HCT116 (cell line): ENCODE measurements around the gene KIF18B. TPM values are rescaled to one million over a fixed set of nuclear protein-coding genes. Genes with fewer than 3 reads are reported as not detected.

Experiments used
- ATAC-seq: fragments of 200-7000 bp; cut with Tn5 transposase; 2 replicates; pipeline ENCODE4 v1.9.1; 2020; ENCODE audit warnings: mild to moderate bottlenecking, moderate library complexity
- BruUV-seq: library from RNA; stranded (reverse); fragments of 400-500 nt; replicated peaks from 2 replicates; lab custom pipeline; 2021; lab: Mats Ljungman, UMichigan
- CTCF ChIA-PET: fragments of 300-600 bp; sonication (Branson Sonifier 250); formaldehyde crosslinking; loops from one replicate; lab custom pipeline; 2021; ENCODE audit warnings: antibody characterized with exemption; lab: Charles Lee
- POLR2A ChIA-PET: fragments of 300-600, 350-600 bp; sonication (Branson Sonifier 250); formaldehyde crosslinking; loops from one replicate; lab custom pipeline; 2021; ENCODE audit warnings: antibody characterized with exemption; lab: Charles Lee
- RAD21 ChIA-PET, 2 experiments: fragments of 300-600 bp; sonication (Branson Sonifier 250); formaldehyde crosslinking; loops; one replicate each; lab custom pipeline; 2023; ENCODE audit warnings: low total read pairs in 2 of 2; ENCODE audit not compliant: uncharacterized antibody in 2 of 2, unreplicated experiment in 2 of 2, low non-redundant PET in 1 of 2; lab: Charles Lee
- DNase-seq: peaks from one replicate; pipeline ENCODE4 v3.0.0-alpha.2; 2010; ENCODE audit warnings: low read depth, low spot score
- H2AFZ ChIP-seq: fragments of 200-600 bp; shearing (Covaris generic), sonication (generic); 2 replicates; pipeline ENCODE4 v1.6.1; 2017; ENCODE audit warnings: low read depth, mixed run types, mixed read lengths, antibody characterized with exemption, low read length; ENCODE audit not compliant: poor library complexity, severe bottlenecking
- H3K27ac ChIP-seq: 2 replicates; pipeline ENCODE4 v1.5.1; 2012; ENCODE audit warnings: low read depth, low read length
- H3K27me3 ChIP-seq: fragments of 200-600 bp; sonication (generic); 2 replicates; pipeline ENCODE4 v1.6.1; 2016; ENCODE audit warnings: mixed run types, low read length, mixed read lengths; ENCODE audit not compliant: insufficient read depth
- H3K36me3 ChIP-seq, 2 experiments: fragments of 200-500 bp in 1 of 2; fragments of 200-600 bp in 1 of 2; sonication (Bioruptor generic) in 1 of 2; sonication (generic) in 1 of 2; 2 replicates each; pipeline versions ENCODE4 v1.5.1 to v1.6.1; 2014 to 2016; ENCODE audit warnings: low read length in 2 of 2, inconsistent platforms in 1 of 2, mixed read lengths in 1 of 2, mixed run types in 1 of 2; ENCODE audit not compliant: insufficient read depth in 2 of 2, control insufficient read depth in 1 of 2
- H3K4me1 ChIP-seq, 2 experiments: fragments of 200-600 bp in 1 of 2; sonication (generic) in 1 of 2; 2 replicates each; pipeline versions ENCODE4 v1.5.1 to v1.6.1; 2012 to 2017; ENCODE audit warnings: low read length in 2 of 2, inconsistent platforms in 1 of 2, mild to moderate bottlenecking in 1 of 2, mixed read lengths in 1 of 2, mixed run types in 1 of 2, moderate library complexity in 1 of 2; ENCODE audit not compliant: insufficient read depth in 2 of 2, control insufficient read depth in 1 of 2
- H3K4me2 ChIP-seq: fragments of 200-600 bp; sonication (generic); 2 replicates; pipeline ENCODE4 v1.6.1; 2017; ENCODE audit warnings: mixed run types, low read length, mixed read lengths
- H3K4me3 ChIP-seq, 2 experiments: fragments of 200-600 bp in 1 of 2; sonication (generic) in 1 of 2; replicated peaks in 1 of 2; 2 replicates each; pipeline ENCODE4 v1.5.1; 2011 to 2016; ENCODE audit warnings: low read length in 2 of 2, control low read depth in 1 of 2, low read depth in 1 of 2, mild to moderate bottlenecking in 1 of 2, mixed read lengths in 1 of 2, mixed run types in 1 of 2
- H3K79me2 ChIP-seq: fragments of 200-600 bp; sonication (generic); 2 replicates; pipeline ENCODE4 v1.6.1; 2017; ENCODE audit warnings: mild to moderate bottlenecking, mixed run types, low read length, moderate library complexity, mixed read lengths; ENCODE audit not compliant: insufficient read depth
- H3K9ac ChIP-seq: fragments of 200-600 bp; sonication (generic); 2 replicates; pipeline ENCODE4 v1.6.1; 2016; ENCODE audit warnings: low read length, mixed read lengths
- H3K9me2 ChIP-seq: fragments of 200-600 bp; sonication (generic), shearing (Covaris generic); 2 replicates; pipeline ENCODE4 v1.6.1; 2017; ENCODE audit warnings: mixed run types, mild to moderate bottlenecking, moderate library complexity; ENCODE audit not compliant: insufficient read depth
- H3K9me3 ChIP-seq, 2 experiments: fragments of 200-500 bp in 1 of 2; fragments of 200-600 bp in 1 of 2; sonication (Bioruptor generic) in 1 of 2; sonication (generic) in 1 of 2; 2 replicates each; pipeline ENCODE4 v1.6.1; 2014 to 2017; ENCODE audit warnings: low read length in 2 of 2, mixed read lengths in 2 of 2, inconsistent platforms in 1 of 2, low read depth in 1 of 2, mild to moderate bottlenecking in 1 of 2, mixed run types in 1 of 2, moderate library complexity in 1 of 2; ENCODE audit not compliant: control insufficient read depth in 1 of 2, insufficient read depth in 1 of 2
- H4K20me1 ChIP-seq: fragments of 200-600 bp; sonication (generic), shearing (Covaris generic); 2 replicates; pipeline ENCODE4 v1.6.1; 2017; ENCODE audit warnings: mixed run types, mild to moderate bottlenecking, moderate library complexity; ENCODE audit not compliant: insufficient read depth
- ATF3 ChIP-seq: IDR thresholded peaks from 2 replicates; pipeline ENCODE4 v1.6.1; 2012
- CBX3 ChIP-seq: IDR thresholded peaks from 2 replicates; pipeline ENCODE4 v1.6.1; 2012; ENCODE audit warnings: low read depth
- EZH2 ChIP-seq: fragments of 200-600 bp; sonication (generic); IDR thresholded peaks from 2 replicates; pipeline ENCODE4 v1.6.1; 2017; ENCODE audit warnings: antibody characterized with exemption, mixed run types
- EZH2phosphoT487 ChIP-seq: fragments of 200-600 bp; IDR thresholded peaks from 2 replicates; pipeline ENCODE4 v1.6.1; 2018; ENCODE audit warnings: antibody characterized with exemption, borderline replicate concordance
- FOSL1 ChIP-seq: IDR thresholded peaks from 2 replicates; pipeline ENCODE4 v1.6.1; 2012; ENCODE audit warnings: low read depth
- JUND ChIP-seq: IDR thresholded peaks from 2 replicates; pipeline ENCODE4 v1.6.1; 2012
- MAX ChIP-seq: IDR thresholded peaks from 2 replicates; pipeline ENCODE4 v1.6.1; 2012
- POLR2A ChIP-seq: IDR thresholded peaks from 2 replicates; pipeline ENCODE4 v1.7.0; 2011; ENCODE audit warnings: borderline replicate concordance; ENCODE audit not compliant: insufficient read depth, insufficient read length; ENCODE audit errors: extremely low read depth
- POLR2AphosphoS5 ChIP-seq: IDR thresholded peaks from 2 replicates; pipeline ENCODE4 v1.6.1; 2011; ENCODE audit warnings: mild to moderate bottlenecking, low read depth, low read length, moderate library complexity
- SIN3A ChIP-seq: IDR thresholded peaks from 2 replicates; pipeline ENCODE4 v1.6.1; 2012; ENCODE audit warnings: low read depth
- SP1 ChIP-seq: IDR thresholded peaks from 2 replicates; pipeline ENCODE4 v1.6.1; 2012; ENCODE audit warnings: low read depth
- TCF7L2 ChIP-seq: IDR thresholded peaks from 2 replicates; pipeline ENCODE4 v1.7.0; 2011; ENCODE audit warnings: borderline replicate concordance, inconsistent platforms; ENCODE audit not compliant: insufficient read depth, insufficient read length; ENCODE audit errors: extremely low read depth
- YY1 ChIP-seq: IDR thresholded peaks from 2 replicates; pipeline ENCODE4 v1.6.1; 2011; ENCODE audit warnings: low read length, low read depth, moderate library complexity, mild to moderate bottlenecking; ENCODE audit not compliant: insufficient replicate concordance; ENCODE audit errors: extremely low read depth
- ZBTB33 ChIP-seq: IDR thresholded peaks from 2 replicates; pipeline ENCODE4 v1.6.1; 2011; ENCODE audit warnings: mild to moderate bottlenecking, low read length, moderate library complexity; ENCODE audit not compliant: insufficient replicate concordance; ENCODE audit errors: extremely low read depth
- ZNF274 ChIP-seq: fragments of 200-500 bp; sonication (Bioruptor generic); IDR thresholded peaks from 2 replicates; pipeline ENCODE4 v1.6.1; 2014; ENCODE audit warnings: mild to moderate bottlenecking, low read depth, low read length, inconsistent platforms
- intact Hi-C: fragments of 100-400 bp; cut with micrococcal nuclease; formaldehyde crosslinking; loops from 2 replicates; pipeline ENCODE4 v1.10.0; 2022
- total RNA-seq: library from RNA; stranded (reverse); gene quantifications from one replicate; pipeline ENCODE4 v1.2.1, GENCODE V29; 2021; ENCODE audit not compliant: unreplicated experiment

Gene KIF18B
- total RNA-seq, 1 experiment from 2014 or later = 76.4 TPM

- ChIA-PET CTCF (interaction anchor here (0.9 kb wide), 1 partner anchor 12 kb away, joined by 3 read pairs; no protein-coding TSS in a partner anchor), RAD21 (no interaction called here), POLR2A (no interaction called here)
- Histone ChIP-seq H3K9ac (no peak overlapping the region), H3K9me2 (no peaks in the 10 kb centered on the region), H3K4me3 (no peak overlapping the region), H3K36me3 (peaks cover 53 to 83% of the 10 kb centered on the region in 2 experiments), H3K4me1 (no peaks in the 10 kb centered on the region), H4K20me1 (0 out of 2 replicates have a peak, but pooled peaks cover 4% of the 10 kb centered on the region), H3K9me3 (no peaks in the 10 kb centered on the region), H2AFZ (no peak overlapping the region), H3K79me2 (peaks cover 22% of the 10 kb centered on the region), H3K27me3 (no peaks in the 10 kb centered on the region), H3K4me2 (no peak overlapping the region), H3K27ac (no peak overlapping the region)
- BruUV-seq = no TSS peak
- no peak for TF ChIP-seq MAX
- TF ChIP-seq YY1 = no peak
- no peak for TF ChIP-seq JUND
- no peak for TF ChIP-seq EZH2
- no peak for TF ChIP-seq SP1
- TF ChIP-seq POLR2AphosphoS5 = no peak
- TF ChIP-seq POLR2A = no peak
- TF ChIP-seq TCF7L2 = no peak
- TF ChIP-seq ATF3 = no peak
- TF ChIP-seq SIN3A = no peak
- TF ChIP-seq EZH2phosphoT487 = no peak
- no peak for TF ChIP-seq FOSL1
- no peak for TF ChIP-seq ZNF274
- TF ChIP-seq CBX3 = no peak
- TF ChIP-seq ZBTB33 = no peak
- intact Hi-C loops = no loop called here
- no peak for ATAC-seq
- no peak for DNase-seq
These were observed 15.3 kb downstream of the KIF18B start for GRCh38 chr17:44932096-44932786.
